SK-N-SH (cell line): Measurements from ENCODE around the gene CIITA. TPM values are rescaled to one million over a fixed set of nuclear protein-coding genes. Genes with fewer than 3 reads are reported as not detected.

Source experiments
- CTCF ChIA-PET: fragments of 300-600, 350-600 bp; formaldehyde crosslinking; extraction: SDS; loops from one replicate; lab custom pipeline; 2021; lab: Yijun Ruan, JAX
- POLR2A ChIA-PET: fragments of 350-600 bp; sonication (Branson Sonifier 250); formaldehyde crosslinking; extraction: SDS; loops from one replicate; lab custom pipeline; 2020; ENCODE audit warnings: antibody characterized with exemption, inconsistent platforms; lab: Yijun Ruan, JAX
- DNase-seq: peaks from one replicate; pipeline ENCODE4 v3.0.0; 2012
- H2AFZ ChIP-seq: fragments of 200-600 bp; sonication (generic); 2 replicates; pipeline ENCODE4 v1.8.1; 2016; ENCODE audit warnings: antibody characterized with exemption, mild to moderate bottlenecking, low read depth
- H3F3A ChIP-seq: fragments of 200-600 bp; sonication (generic); replicated peaks from 2 replicates; pipeline ENCODE3; 2016; ENCODE audit warnings: antibody characterized with exemption, mild to moderate bottlenecking; ENCODE audit not compliant: insufficient read depth
- H3K27ac ChIP-seq, 2 experiments: fragments of 200-500 bp in 1 of 2; fragments of 200-600 bp in 1 of 2; sonication (Bioruptor generic) in 1 of 2; sonication (generic), shearing (Covaris generic) in 1 of 2; 2 replicates each; pipeline versions ENCODE4 v1.5.1 to v1.6.1; 2014 to 2016; ENCODE audit warnings: low read depth in 2 of 2, inconsistent platforms in 1 of 2, low read length in 1 of 2, mild to moderate bottlenecking in 1 of 2, mixed read lengths in 1 of 2
- H3K27me3 ChIP-seq: fragments of 200-600 bp; sonication (generic), shearing (Covaris generic); 2 replicates; pipeline ENCODE4 v1.6.1; 2016; ENCODE audit warnings: mixed run types; ENCODE audit not compliant: insufficient read depth
- H3K36me3 ChIP-seq, 2 experiments: fragments of 200-500 bp in 1 of 2; fragments of 200-600 bp in 1 of 2; sonication (Bioruptor generic) in 1 of 2; sonication (generic) in 1 of 2; replicated peaks in 1 of 2; 2 replicates each; pipeline versions ENCODE3 to v1.5.1; 2014 to 2016; ENCODE audit warnings: low read length in 1 of 2, mild to moderate bottlenecking in 1 of 2; ENCODE audit not compliant: insufficient read depth in 2 of 2, control insufficient read depth in 1 of 2
- H3K4me1 ChIP-seq, 2 experiments: fragments of 200-500 bp in 1 of 2; fragments of 200-600 bp in 1 of 2; sonication (Bioruptor generic) in 1 of 2; sonication (generic), shearing (Covaris generic) in 1 of 2; 2 replicates each; pipeline versions ENCODE4 v1.5.1 to v1.6.1; 2014 to 2016; ENCODE audit warnings: low read depth in 1 of 2, low read length in 1 of 2, mixed run types in 1 of 2; ENCODE audit not compliant: insufficient read depth in 2 of 2, control insufficient read depth in 1 of 2
- H3K4me2 ChIP-seq: fragments of 200-600 bp; sonication (generic), shearing (Covaris generic); 2 replicates; pipeline ENCODE4 v1.6.1; 2017; ENCODE audit warnings: mixed run types
- H3K4me3 ChIP-seq, 2 experiments: fragments of 200-500 bp in 1 of 2; fragments of 200-600 bp in 1 of 2; sonication (Bioruptor generic) in 1 of 2; sonication (generic), shearing (Covaris generic) in 1 of 2; 2 replicates each; pipeline versions ENCODE4 v1.5.1 to v1.8.1; 2014 to 2016; ENCODE audit warnings: low read depth in 2 of 2, inconsistent platforms in 1 of 2, low read length in 1 of 2, mild to moderate bottlenecking in 1 of 2, mixed read lengths in 1 of 2, moderate library complexity in 1 of 2
- H3K79me2 ChIP-seq: fragments of 200-600 bp; sonication (generic); 2 replicates; pipeline ENCODE4 v1.8.1; 2017; ENCODE audit warnings: mild to moderate bottlenecking; ENCODE audit not compliant: insufficient read depth
- H3K9ac ChIP-seq: fragments of 200-600 bp; sonication (generic); 2 replicates; pipeline ENCODE4 v1.6.1; 2017; ENCODE audit warnings: mixed run types
- H3K9me2 ChIP-seq: fragments of 200-600 bp; sonication (generic); 2 replicates; pipeline ENCODE4 v1.6.1; 2017; ENCODE audit warnings: mixed run types
- H3K9me3 ChIP-seq: fragments of 200-600 bp; sonication (generic); 2 replicates; pipeline ENCODE4 v1.6.1; 2017; ENCODE audit warnings: mixed run types, mild to moderate bottlenecking, moderate library complexity
- H4K20me1 ChIP-seq: fragments of 200-600 bp; sonication (generic); 2 replicates; pipeline ENCODE4 v1.6.1; 2017; ENCODE audit warnings: mild to moderate bottlenecking, mixed run types; ENCODE audit not compliant: insufficient read depth
- CHD2 ChIP-seq: fragments of 150-350 bp; IDR thresholded peaks from 2 replicates; pipeline ENCODE4 v1.6.1; 2018; ENCODE audit warnings: low read length; ENCODE audit not compliant: partially characterized antibody
- EP300 ChIP-seq, 2 experiments: IDR thresholded peaks; 2 replicates each; pipeline versions ENCODE4 v1.4.0 to v1.6.1; 2012; ENCODE audit warnings: borderline replicate concordance in 1 of 2, low read depth in 1 of 2, low read length in 1 of 2
- FOSL2 ChIP-seq: IDR thresholded peaks from 2 replicates; pipeline ENCODE4 v1.4.0; 2012; ENCODE audit warnings: low read depth, mild to moderate bottlenecking, moderate library complexity, borderline replicate concordance
- JUND ChIP-seq: IDR thresholded peaks from 2 replicates; pipeline ENCODE4 v1.4.0; 2012
- MEF2A ChIP-seq: IDR thresholded peaks from 2 replicates; pipeline ENCODE4 v1.4.0; 2012; ENCODE audit warnings: low read depth, borderline replicate concordance
- POLR2AphosphoS5 ChIP-seq: IDR thresholded peaks from 2 replicates; pipeline ENCODE4 v1.6.1; 2012; ENCODE audit warnings: low read depth, low read length
- SIN3A ChIP-seq: IDR thresholded peaks from 2 replicates; pipeline ENCODE4 v1.6.1; 2012; ENCODE audit warnings: low read depth, mild to moderate bottlenecking, low read length, moderate library complexity, borderline replicate concordance
- SMC3 ChIP-seq: IDR thresholded peaks from 2 replicates; pipeline ENCODE4 v1.6.1; 2012; ENCODE audit warnings: low read depth, low read length, improper control_type of control experiment
- TAF1 ChIP-seq: IDR thresholded peaks from 2 replicates; pipeline ENCODE4 v1.6.1; 2012; ENCODE audit warnings: low read depth, mild to moderate bottlenecking, low read length, moderate library complexity, borderline replicate concordance
- TCF12 ChIP-seq: IDR thresholded peaks from 2 replicates; pipeline ENCODE4 v1.4.0; 2012
- TEAD4 ChIP-seq: IDR thresholded peaks from 2 replicates; pipeline ENCODE4 v1.4.0; 2012; ENCODE audit warnings: mild to moderate bottlenecking, borderline replicate concordance; ENCODE audit not compliant: insufficient read depth
- YY1 ChIP-seq: IDR thresholded peaks from 2 replicates; pipeline ENCODE4 v1.4.0; 2012; ENCODE audit warnings: low read depth, mild to moderate bottlenecking
- WGBS: methylation state at CpG from one replicate; pipeline ENCODE4 v1.1.6; 2017; ENCODE audit warnings: low lambda C conversion rate; 5-methylcytosine and 5-hydroxymethylcytosine counted together
- polyA plus RNA-seq, 3 experiments: library from polyadenylated mRNA; depleted of rRNA; stranded (reverse); fragments of >200 nt; gene quantifications; 2 replicates each; pipeline ENCODE4 v1.2.3, GENCODE V29; 2012
- TF ChIP-seq, protein P1 (sequence below): fragments of 200-600 bp; sonication (generic); IDR thresholded peaks from 2 replicates; pipeline ENCODE4 v1.6.1; 2017; ENCODE audit warnings: antibody characterized with exemption, mild to moderate bottlenecking, moderate library complexity
- TF ChIP-seq, protein P2 (sequence below): IDR thresholded peaks from 2 replicates; pipeline ENCODE4 v1.4.0; 2012; ENCODE audit warnings: low read depth, borderline replicate concordance
- TF ChIP-seq, protein P3 (sequence below): IDR thresholded peaks from 2 replicates; pipeline ENCODE4 v1.4.0; 2012; ENCODE audit warnings: low read depth
- TF ChIP-seq, protein P4 (sequence below): fragments of 150-350 bp; IDR thresholded peaks from 2 replicates; pipeline ENCODE4 v1.6.1; 2016; ENCODE audit warnings: mild to moderate bottlenecking, low read depth, low read length
- TF ChIP-seq, protein P5 (sequence below): IDR thresholded peaks from 2 replicates; pipeline ENCODE4 v1.6.1; 2012; ENCODE audit warnings: mild to moderate bottlenecking, low read depth, low read length, moderate library complexity

Gene CIITA
- polyA plus RNA-seq, 1 of the 3 experiments (the other 2 are of a cell fraction) = 0.23 TPM

DNA sequence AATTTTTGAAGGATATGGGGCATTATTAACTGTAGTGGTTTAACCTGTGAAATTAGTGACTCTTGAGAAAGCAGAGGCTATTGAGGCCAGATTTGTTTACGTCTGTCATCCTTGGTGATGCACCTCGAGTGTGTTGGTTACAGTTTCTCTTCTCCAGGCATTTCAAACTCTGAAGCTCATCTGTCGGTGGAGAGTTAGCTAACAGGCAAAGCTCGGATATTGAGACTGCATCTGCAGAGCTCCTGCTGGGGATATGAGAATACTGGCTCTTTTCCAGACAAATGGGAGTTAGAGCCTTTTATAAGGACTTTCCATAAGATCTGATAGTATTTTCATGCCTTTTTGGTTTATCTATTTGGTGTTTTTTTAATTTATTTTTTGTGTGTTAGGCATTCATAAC is 74.0 kb downstream of the CIITA start:
- Histone ChIP-seq H3K9me3 (no peaks in the 10 kb centered on the region), H3K79me2 (peaks cover 60% of the 10 kb centered on the region; the same call in 1 of the 2 replicates)
- WGBS = 59% methylated on average over 4 of the region's 4 CpGs

DNA sequence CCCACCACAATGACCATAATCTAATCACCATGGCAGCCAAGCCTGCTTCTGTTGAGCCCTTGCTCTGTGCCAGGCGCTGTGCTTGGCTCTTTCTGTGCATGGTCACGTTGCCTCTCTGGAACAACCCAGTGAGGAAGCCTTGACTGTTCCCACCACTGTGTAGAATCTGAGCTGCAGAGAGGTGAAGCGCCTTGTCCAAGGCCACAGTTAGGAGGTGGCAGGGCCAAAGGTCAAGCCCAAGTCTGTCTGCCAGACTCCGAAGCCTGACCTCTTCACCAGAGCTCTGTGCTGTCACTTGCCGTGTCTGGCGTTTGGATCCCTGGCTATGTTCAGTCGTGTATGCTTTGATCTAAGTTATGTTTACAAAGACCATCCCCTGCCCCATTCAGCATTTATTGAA is 77.9 kb downstream of the CIITA start:
- Histone ChIP-seq H3K9me2 (no peaks in the 10 kb centered on the region), H3K79me2 (peaks cover 46% of the 10 kb centered on the region; the same call in 1 of the 2 replicates), H4K20me1 (0 out of 2 replicates have a peak, but pooled peaks cover 2% of the 10 kb centered on the region), H3K4me2 (no peak overlapping the region), H3F3A (peaks cover 21% of the 10 kb centered on the region), H2AFZ (no peak overlapping the region), H3K4me1 (peaks cover 49% of the 10 kb centered on the region in 2 experiments), H3K27me3 (no peaks in the 10 kb centered on the region), H3K9me3 (no peaks in the 10 kb centered on the region), H3K27ac (0 out of 4 replicates have a peak overlapping the region, but pooled peaks have one; percentile 1 to 8), H3K36me3 (no peaks in the 10 kb centered on the region), H3K9ac (no peak overlapping the region), H3K4me3 (no peak overlapping the region)
- WGBS = 88% methylated on average over 5 of the region's 7 CpGs
- TF ChIP-seq, protein P1, sequence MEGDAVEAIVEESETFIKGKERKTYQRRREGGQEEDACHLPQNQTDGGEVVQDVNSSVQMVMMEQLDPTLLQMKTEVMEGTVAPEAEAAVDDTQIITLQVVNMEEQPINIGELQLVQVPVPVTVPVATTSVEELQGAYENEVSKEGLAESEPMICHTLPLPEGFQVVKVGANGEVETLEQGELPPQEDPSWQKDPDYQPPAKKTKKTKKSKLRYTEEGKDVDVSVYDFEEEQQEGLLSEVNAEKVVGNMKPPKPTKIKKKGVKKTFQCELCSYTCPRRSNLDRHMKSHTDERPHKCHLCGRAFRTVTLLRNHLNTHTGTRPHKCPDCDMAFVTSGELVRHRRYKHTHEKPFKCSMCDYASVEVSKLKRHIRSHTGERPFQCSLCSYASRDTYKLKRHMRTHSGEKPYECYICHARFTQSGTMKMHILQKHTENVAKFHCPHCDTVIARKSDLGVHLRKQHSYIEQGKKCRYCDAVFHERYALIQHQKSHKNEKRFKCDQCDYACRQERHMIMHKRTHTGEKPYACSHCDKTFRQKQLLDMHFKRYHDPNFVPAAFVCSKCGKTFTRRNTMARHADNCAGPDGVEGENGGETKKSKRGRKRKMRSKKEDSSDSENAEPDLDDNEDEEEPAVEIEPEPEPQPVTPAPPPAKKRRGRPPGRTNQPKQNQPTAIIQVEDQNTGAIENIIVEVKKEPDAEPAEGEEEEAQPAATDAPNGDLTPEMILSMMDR = no peak
- TF ChIP-seq TCF12 = no peak
- TF ChIP-seq, protein P2, sequence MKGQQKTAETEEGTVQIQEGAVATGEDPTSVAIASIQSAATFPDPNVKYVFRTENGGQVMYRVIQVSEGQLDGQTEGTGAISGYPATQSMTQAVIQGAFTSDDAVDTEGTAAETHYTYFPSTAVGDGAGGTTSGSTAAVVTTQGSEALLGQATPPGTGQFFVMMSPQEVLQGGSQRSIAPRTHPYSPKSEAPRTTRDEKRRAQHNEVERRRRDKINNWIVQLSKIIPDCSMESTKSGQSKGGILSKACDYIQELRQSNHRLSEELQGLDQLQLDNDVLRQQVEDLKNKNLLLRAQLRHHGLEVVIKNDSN = no peak
- no peak for TF ChIP-seq CHD2
- no peak for TF ChIP-seq TAF1
- no peak for TF ChIP-seq YY1
- no peak for TF ChIP-seq EP300 (IDR thresholded peaks at IDR 0.05; ENCODE audit: borderline replicate concordance in 1 of 2, low read depth in 1 of 2, low read length in 1 of 2)
- TF ChIP-seq MEF2A = no peak
- TF ChIP-seq FOSL2 = no peak
- no peak for TF ChIP-seq POLR2AphosphoS5
- TF ChIP-seq, protein P3, sequence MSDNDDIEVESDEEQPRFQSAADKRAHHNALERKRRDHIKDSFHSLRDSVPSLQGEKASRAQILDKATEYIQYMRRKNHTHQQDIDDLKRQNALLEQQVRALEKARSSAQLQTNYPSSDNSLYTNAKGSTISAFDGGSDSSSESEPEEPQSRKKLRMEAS = no peak
- no peak for DNase-seq
- ChIA-PET CTCF (interaction anchor here (0.6 to 12.0 kb wide), 11 partner anchors 13 to 1700 kb away, joined by 3 to 199 read pairs (median 3); partner anchors contain the start of gene SOCS1), POLR2A (no interaction called here)

More for the DNA sequence above, 74.0 kb downstream of the CIITA start:
- no peaks in the 10 kb centered on the region for H3K9me2 ChIP-seq
- no peak overlapping the region for H3K4me3 ChIP-seq
- H3K9ac ChIP-seq = no peak overlapping the region
- POLR2A ChIA-PET = interaction anchor here (0.8 kb wide), 1 partner anchor 237 kb away, joined by 3 read pairs; no protein-coding TSS in a partner anchor
- H4K20me1 ChIP-seq = peaks cover 5% of the 10 kb centered on the region; the same call in 1 of the 2 replicates
- peaks cover 3% of the 10 kb centered on the region for H3F3A ChIP-seq
- TF ChIP-seq SIN3A (no peak), POLR2AphosphoS5 (no peak), JUND (no peak), SMC3 (no peak), TEAD4 (no peak)
- TF ChIP-seq, protein P4, sequence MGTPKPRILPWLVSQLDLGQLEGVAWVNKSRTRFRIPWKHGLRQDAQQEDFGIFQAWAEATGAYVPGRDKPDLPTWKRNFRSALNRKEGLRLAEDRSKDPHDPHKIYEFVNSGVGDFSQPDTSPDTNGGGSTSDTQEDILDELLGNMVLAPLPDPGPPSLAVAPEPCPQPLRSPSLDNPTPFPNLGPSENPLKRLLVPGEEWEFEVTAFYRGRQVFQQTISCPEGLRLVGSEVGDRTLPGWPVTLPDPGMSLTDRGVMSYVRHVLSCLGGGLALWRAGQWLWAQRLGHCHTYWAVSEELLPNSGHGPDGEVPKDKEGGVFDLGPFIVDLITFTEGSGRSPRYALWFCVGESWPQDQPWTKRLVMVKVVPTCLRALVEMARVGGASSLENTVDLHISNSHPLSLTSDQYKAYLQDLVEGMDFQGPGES = no peak
- TF ChIP-seq, protein P5, sequence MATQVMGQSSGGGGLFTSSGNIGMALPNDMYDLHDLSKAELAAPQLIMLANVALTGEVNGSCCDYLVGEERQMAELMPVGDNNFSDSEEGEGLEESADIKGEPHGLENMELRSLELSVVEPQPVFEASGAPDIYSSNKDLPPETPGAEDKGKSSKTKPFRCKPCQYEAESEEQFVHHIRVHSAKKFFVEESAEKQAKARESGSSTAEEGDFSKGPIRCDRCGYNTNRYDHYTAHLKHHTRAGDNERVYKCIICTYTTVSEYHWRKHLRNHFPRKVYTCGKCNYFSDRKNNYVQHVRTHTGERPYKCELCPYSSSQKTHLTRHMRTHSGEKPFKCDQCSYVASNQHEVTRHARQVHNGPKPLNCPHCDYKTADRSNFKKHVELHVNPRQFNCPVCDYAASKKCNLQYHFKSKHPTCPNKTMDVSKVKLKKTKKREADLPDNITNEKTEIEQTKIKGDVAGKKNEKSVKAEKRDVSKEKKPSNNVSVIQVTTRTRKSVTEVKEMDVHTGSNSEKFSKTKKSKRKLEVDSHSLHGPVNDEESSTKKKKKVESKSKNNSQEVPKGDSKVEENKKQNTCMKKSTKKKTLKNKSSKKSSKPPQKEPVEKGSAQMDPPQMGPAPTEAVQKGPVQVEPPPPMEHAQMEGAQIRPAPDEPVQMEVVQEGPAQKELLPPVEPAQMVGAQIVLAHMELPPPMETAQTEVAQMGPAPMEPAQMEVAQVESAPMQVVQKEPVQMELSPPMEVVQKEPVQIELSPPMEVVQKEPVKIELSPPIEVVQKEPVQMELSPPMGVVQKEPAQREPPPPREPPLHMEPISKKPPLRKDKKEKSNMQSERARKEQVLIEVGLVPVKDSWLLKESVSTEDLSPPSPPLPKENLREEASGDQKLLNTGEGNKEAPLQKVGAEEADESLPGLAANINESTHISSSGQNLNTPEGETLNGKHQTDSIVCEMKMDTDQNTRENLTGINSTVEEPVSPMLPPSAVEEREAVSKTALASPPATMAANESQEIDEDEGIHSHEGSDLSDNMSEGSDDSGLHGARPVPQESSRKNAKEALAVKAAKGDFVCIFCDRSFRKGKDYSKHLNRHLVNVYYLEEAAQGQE = no peak
- TF ChIP-seq, protein P3 = no peak
- H3K4me1 ChIP-seq = peaks cover 22 to 54% of the 10 kb centered on the region in 2 experiments
- no peaks in the 10 kb centered on the region for H3K36me3 ChIP-seq
- no peak for DNase-seq
- H3K4me2 ChIP-seq = no peak overlapping the region
- CTCF ChIA-PET = interaction anchor here (0.8 to 12.0 kb wide), 8 partner anchors 10 to 445 kb away, joined by 3 to 199 read pairs (median 4); partner anchors contain the start of gene SOCS1
- no peak overlapping the region for H2AFZ ChIP-seq
- peak overlapping the region in 1 of 2 experiments; percentile 67; a peak in 2 of 4 replicates for H3K27ac ChIP-seq
- no peaks in the 10 kb centered on the region for H3K27me3 ChIP-seq
